ENCODE results near the gene LPCAT1. TPM values are rescaled to one million over a fixed set of nuclear protein-coding genes. Genes with fewer than 3 reads are reported as not detected.

Gene LPCAT1
- total RNA-seq, 1 donor from 2014 or later = 7.1 TPM

DNA sequence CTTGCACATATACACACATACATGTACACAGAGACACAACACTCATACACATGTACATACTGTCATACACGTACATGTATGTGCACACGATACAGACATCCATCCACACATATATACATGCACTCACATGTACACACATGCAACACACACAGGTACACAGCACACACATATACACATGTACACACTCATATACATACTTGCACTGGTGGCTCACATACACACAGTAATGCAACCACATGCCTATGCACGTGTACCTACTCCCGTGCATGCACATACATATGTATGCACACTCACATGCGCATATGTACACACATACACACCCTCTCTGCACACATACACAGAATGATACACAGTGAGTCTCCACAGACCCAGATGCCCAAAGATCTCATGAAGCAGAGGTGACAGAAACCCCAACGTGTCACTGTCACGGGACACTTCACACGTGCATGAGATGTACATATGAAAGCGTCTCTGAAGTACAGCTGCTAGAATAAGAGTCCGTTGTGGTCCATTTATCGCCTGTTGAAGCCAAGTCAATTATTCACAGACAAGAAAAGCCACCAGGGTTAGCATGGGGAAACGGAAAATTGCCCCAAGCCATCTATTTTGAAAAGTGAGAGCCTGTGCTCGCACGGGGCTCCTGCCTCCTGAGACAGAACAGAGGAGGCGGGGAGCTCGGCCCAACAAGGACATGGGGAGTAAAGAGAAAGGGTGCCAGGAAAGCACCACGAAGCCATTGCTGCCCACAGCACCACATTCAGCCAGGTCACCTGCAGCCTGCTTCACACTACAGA lies 24.9 kb downstream of the LPCAT1 start:
- no peak for DNase-seq (ENCODE audit: low read depth)

DNA sequence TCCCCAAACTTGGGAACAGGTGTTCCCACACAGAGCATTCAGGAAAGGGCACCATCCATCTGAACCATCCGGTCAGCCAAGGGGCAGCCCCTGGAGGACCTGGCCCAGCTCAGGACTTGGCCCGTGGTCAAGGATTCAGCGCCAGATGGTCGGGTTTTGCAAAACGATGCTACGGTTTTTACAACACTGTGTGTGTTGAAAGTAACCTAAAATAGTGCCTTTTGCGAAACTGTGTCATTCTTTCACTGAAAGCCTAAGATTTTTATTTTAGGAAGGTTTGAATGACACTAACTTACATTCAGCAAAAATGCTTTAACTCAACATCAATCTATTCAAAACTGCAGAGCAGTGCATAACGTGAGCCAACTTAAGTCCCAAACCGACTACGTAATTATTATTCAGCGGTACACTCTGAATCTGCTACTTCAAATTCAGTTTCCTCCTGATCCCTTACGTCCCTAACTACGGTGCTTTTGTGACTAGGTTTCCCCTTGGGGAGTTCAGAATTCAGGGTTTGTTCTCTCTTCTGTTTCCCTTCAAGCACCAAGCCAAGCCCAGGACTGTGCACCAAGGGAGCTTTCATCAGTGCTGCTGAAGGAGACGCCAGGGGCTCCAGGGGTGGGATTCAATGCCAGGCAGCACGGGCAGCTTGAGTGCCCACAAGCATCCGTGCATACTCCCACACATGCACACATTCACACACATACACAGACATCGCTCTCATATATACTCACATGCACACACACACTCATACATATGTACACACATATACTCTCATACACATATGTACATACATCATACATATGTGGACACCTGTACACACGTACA lies 25.8 kb downstream of the LPCAT1 start:
- DNase-seq (ENCODE audit: low read depth) = no peak

DNA sequence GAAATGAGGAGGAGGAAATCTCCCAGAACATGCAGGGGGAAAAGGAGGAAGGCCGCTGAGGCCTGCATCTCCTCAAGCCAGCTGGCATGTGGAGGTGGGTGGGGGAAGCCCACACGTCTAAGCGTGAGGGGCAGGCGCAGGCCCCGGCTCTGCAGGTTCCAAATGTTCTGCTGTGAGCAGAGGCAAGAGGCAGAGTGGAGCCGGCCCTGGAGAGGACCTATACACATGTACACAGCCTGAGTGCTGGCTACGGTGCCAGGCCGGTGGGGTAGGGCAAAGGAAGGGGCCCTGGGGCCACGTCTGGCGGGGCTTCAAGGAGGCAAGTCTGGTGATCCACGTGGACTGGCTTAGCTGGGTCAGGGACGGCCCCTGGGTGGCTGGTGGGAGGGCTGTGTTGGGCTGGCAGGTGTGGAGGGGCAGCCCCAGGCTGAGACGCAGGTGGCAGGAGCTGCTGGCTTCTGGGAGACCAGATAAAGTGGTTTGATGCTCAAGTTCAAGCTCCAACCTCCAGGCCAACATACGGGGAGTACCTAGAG lies 26.4 kb downstream of the LPCAT1 start:
- no peak for DNase-seq (ENCODE audit: low read depth)

DNA sequence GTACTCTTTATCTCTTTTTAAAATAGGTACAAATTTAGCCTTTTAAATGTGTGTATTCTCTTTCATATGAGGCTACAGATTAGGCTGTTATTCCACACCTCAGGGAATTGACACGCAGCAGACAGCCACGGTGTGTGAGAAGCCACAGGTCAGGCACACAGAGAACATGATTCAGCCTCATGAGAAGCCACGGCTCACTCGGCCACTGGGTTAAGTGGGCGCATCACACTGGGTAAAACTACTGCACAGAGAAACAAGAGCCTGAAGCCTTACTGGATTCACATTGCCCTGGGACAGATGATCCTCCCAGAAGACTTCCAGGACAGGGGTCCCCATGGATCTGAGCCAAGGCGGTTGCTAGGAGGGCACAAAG lies 28.2 kb downstream of the LPCAT1 start:
- no peak for DNase-seq (ENCODE audit: low read depth)

- DNase-seq (ENCODE audit: low read depth) = no peak
Observed at GRCh38 chr5:1494780-1495524, 28.8 kb downstream of the LPCAT1 start.

DNA sequence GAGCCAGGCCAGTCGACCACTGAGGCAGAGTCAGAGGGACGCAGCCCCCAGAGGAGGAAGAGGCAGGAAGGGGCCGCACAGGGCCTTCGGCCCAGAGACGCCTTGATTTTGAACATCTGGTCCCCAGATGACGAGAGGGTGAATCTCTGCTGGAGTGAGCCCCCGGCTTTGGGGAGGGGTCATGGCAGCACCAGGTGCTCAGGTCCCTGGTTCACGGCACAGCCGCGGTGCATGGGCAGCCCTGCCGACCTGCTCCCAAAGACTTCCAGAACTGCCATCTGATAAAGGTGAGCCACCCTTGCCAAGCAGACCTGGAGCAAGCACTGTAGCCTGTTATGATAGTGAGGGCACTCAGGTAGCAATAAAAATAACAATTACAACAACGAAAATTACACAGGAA lies 29.8 kb downstream of the LPCAT1 start:
- DNase-seq (ENCODE audit: low read depth) = no peak

DNA sequence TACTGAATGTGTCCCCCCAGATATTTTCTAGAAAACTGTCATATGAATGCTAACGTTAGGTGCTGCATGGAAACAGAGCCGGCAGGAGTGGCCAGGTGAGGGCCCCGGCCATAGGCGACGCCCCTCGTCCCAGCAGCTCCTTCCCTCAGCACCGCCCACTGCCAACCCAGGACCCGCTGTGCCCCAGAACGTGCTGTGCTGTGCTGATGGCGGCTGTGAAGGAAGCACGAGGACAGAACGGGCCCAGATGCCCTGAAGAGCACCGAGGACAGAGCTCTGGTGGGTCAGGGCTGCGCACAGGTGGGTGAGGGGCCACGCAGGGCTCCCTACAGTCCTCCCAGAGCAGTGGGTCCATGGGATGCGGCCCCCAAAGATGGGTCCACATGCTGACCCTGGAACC lies 30.3 kb downstream of the LPCAT1 start:
- DNase-seq (ENCODE audit: low read depth) = no peak

DNA sequence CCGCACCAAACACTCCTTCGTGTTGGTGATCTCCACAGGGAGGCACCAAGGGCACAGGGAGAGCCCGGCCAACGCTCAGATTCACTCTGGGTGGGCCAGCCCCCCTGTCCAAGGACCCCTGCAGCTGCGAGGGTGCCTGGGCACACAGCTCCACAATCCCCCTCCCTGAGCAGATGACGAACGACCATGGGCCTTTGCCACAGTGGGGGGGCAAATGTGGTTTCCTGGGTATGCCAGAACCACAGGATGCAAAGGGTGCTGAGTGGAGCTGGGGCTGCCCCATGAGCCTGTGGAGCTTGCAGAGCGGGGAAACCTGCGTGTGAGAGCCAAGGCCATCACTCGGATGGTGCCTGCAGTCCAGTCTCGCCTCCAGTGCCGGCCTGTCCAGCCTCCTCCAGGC lies 31.0 kb downstream of the LPCAT1 start:
- no peak for DNase-seq (ENCODE audit: low read depth)

GRCh38 chr5:1490376-1490775 lies 33.4 kb downstream of the LPCAT1 start:
- no peak for DNase-seq (ENCODE audit: low read depth)

DNA sequence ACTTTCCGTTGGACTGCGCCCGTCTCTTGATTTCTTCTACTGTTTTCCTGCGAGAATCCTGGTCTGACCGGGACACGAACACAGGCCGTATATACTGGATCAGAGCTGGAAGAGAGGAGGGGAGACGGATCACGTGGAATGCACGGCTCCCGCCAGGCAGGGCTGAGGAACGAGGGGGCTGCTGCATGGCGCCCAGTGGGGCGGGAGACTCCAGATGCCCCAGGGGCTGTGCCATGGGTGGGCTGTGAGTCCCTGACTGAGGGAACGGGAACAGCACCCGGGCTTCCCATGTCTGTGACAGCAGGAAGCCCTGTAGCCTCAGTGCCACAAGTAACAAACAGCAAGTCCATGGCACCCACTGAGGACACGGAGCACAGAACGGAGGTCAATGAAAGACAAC lies 34.0 kb downstream of the LPCAT1 start:
- no peak for DNase-seq (ENCODE audit: low read depth)

DNA sequence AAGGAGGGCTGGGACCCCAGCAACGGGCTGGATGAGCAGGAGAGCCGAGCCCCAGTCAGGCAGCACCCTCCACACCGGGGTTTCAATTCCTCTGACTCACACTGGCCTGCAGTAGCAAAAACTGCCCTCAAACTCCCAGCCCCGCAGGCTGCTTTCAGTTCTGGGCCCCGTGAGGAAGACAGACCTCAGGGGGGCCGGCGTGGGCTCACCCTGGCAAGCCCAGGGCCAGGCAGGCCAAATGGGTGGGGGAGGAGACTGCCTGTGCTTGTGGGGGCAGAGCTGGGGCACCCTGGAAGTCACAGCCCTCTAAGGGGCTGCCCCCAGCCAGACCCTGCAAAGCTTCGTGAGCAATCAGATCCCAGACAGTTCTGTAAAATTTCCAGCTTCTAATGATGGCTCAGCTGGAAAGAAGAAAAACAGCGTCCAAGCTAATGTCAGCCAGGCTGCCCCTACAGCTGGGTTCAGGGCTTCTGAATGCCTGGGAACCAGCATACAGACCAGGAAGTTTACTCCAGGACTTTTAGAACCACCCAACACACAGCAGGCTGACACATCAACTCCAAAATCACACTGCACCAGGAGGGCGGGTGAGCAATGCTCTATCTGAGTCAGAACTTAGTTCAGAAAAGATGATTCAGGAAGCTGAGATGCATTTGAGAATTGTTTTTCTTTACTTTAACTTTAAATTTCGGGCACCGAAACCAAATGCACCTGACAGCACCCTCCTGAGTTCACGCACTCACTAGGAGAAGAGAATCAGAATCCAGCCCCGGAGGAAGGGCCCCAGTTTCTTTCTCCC lies 34.7 kb downstream of the LPCAT1 start:
- DNase-seq (ENCODE audit: low read depth) = peak; percentile 44

- DNase-seq (ENCODE audit: low read depth) = no peak
Observed at GRCh38 chr5:1487079-1487764, 36.5 kb downstream of the LPCAT1 start.

DNA sequence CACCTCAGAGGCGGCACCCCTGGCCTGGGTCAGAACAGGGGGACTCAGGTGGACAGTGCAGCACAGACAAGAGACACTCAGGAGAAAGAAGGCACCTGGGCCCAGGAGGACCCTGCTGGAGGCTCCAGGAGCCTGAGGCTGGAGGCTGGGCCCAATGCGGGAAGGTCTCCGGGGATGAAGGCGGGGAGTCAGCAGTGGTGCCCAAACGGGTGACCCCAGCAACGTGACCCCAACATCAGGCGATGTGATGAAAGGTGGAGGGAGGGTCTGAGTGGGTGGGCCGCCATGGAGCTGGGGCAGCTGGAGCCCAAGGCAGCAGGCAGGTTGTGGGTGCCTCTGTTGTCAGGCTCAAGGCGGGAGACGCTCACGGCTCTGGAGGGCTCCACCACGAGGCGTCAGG lies 37.5 kb downstream of the LPCAT1 start:
- DNase-seq (ENCODE audit: low read depth) = no peak

- DNase-seq (ENCODE audit: low read depth) = no peak
Observed at GRCh38 chr5:1485579-1486118, 38.1 kb downstream of the LPCAT1 start.

- no peak for DNase-seq (ENCODE audit: low read depth)
Observed at GRCh38 chr5:1484730-1485578, 38.8 kb downstream of the LPCAT1 start.

DNA sequence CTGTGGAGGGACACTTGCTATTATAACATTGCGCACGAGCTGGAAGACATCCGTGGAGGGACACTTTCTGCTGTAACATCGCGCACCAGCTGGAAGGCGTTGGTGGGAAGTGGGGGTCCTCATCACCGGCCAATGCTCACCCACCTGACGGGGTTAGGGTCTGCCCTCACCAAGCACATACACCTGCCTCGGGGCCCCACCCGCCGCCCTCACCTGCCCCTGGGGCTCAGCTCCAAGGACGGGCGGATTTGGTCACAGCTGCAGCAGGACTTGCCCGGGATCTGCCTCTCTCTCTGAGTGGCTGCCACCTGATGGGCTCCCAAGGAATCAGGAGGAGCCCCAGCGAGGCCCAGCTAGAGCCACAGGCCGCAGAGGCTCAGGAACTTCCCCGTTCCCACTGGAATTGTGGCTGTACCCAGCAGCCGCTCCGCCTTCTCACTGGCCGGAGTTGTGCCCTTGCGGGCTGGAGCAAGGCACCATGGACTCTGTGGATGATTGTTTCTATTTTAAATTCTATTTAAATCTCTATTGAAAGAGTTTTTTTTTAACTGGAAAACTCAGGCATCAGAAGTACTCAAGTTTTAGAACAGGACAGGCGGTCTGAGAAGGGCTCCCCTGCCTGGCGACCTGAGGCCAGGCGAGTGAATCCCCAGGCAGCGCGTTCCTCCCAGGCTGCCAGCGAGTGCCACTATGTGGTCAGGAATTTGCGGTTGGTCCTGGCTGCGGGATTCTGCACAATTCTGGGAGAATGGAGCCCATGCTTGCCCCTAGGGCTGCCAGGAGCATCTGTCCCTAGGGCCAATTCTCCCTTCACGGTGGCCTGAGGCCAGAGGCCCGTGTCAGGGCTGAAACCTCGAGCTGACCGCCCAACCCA lies 39.7 kb downstream of the LPCAT1 start:
- no peak for DNase-seq (ENCODE audit: low read depth)

DNA sequence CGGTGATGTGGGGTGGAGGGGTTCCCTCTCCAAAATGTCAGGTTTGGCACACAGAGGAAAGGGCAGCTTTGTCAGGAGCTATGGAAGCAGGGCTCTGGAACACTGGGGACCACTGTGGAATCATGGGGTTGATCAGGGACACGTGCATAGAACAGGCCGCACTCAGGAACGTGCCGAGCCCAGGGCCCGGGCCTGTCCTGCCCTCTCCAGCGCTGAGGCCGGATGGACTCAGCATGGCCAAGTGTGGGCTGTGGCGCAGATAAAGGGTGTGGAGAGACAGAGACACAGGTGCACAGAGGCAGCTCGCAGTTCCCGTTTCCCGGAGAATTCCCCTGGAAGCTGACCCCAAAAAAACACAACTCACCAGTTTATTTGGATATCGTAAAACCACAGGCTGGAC lies 40.7 kb downstream of the LPCAT1 start:
- DNase-seq (ENCODE audit: low read depth) = no peak

- no peak for DNase-seq (ENCODE audit: low read depth)
Observed at GRCh38 chr5:1481959-1482331, 41.8 kb downstream of the LPCAT1 start.

All from myocyte (in vitro differentiated cells).